A673 (cell line): Measurements from ENCODE around the gene NARF.

Experiments used
- EZH2 ChIP-seq: fragments of 200-600 bp; sonication (generic); IDR thresholded peaks from 2 replicates; pipeline ENCODE4 v1.6.1; 2017; ENCODE audit warnings: borderline replicate concordance, low read depth, mild to moderate bottlenecking, mixed read lengths, antibody characterized with exemption, low read length; ENCODE audit not compliant: poor library complexity, severe bottlenecking
- TF ChIP-seq, protein P1 (sequence below): fragments of 300-800, 200-600 bp; sonication (generic); conservative IDR thresholded peaks from 2 replicates; pipeline ENCODE4 v1.5.1; 2017; ENCODE audit warnings: low read depth, mild to moderate bottlenecking, antibody characterized with exemption, low read length, moderate library complexity, mixed read lengths

- TF ChIP-seq, protein P1, sequence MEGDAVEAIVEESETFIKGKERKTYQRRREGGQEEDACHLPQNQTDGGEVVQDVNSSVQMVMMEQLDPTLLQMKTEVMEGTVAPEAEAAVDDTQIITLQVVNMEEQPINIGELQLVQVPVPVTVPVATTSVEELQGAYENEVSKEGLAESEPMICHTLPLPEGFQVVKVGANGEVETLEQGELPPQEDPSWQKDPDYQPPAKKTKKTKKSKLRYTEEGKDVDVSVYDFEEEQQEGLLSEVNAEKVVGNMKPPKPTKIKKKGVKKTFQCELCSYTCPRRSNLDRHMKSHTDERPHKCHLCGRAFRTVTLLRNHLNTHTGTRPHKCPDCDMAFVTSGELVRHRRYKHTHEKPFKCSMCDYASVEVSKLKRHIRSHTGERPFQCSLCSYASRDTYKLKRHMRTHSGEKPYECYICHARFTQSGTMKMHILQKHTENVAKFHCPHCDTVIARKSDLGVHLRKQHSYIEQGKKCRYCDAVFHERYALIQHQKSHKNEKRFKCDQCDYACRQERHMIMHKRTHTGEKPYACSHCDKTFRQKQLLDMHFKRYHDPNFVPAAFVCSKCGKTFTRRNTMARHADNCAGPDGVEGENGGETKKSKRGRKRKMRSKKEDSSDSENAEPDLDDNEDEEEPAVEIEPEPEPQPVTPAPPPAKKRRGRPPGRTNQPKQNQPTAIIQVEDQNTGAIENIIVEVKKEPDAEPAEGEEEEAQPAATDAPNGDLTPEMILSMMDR = no peak
- TF ChIP-seq EZH2 = no peak
Measured at GRCh38 chr17:82419540-82419939, 39.0 kb upstream of the NARF start.
